Upper lobe of right lung (tissue), 1 donor: ENCODE measurements around the gene OLFM2. TPM values are rescaled to one million over a fixed set of nuclear protein-coding genes. Genes with fewer than 3 reads are reported as not detected.
A peak's percentile ranks its signal among the peaks of the same experiment; 100 is the strongest.

ENCODE experiments used
- ATAC-seq: fragments of 200-7000 bp; cut with Tn5 transposase; one replicate; pipeline ENCODE4 v1.9.1; 2020; ENCODE audit warnings: mild to moderate bottlenecking, moderate library complexity
- DNase-seq: peaks from one replicate; pipeline ENCODE4 v3.0.0-alpha.2; 2020
- H3K27ac ChIP-seq: fragments of 200-600 bp; one replicate; pipeline ENCODE4 v1.8.0; 2022
- H3K27me3 ChIP-seq: fragments of 200-600 bp; one replicate; pipeline ENCODE4 v1.8.0; 2022; ENCODE audit warnings: mild to moderate bottlenecking
- H3K36me3 ChIP-seq: fragments of 200-600 bp; one replicate; pipeline ENCODE4 v1.8.0; 2022
- H3K4me1 ChIP-seq: fragments of 200-600 bp; one replicate; pipeline ENCODE4 v1.8.0; 2022
- H3K4me3 ChIP-seq: fragments of 200-600 bp; one replicate; pipeline ENCODE4 v1.8.0; 2022; ENCODE audit warnings: mild to moderate bottlenecking
- H3K9me3 ChIP-seq: fragments of 200-600 bp; one replicate; pipeline ENCODE4 v1.8.0; 2022
- intact Hi-C: fragments of 100-400 bp; cut with DNase I; formaldehyde crosslinking; loops from one replicate; pipeline ENCODE4 v1.11.0; 2022
- total RNA-seq: library from RNA; stranded (reverse); fragmentation: NEBNext Ultra II Directional; extraction: Animal tissue kit (Norgen Biotek cat#: 25700); gene quantifications from one replicate; pipeline ENCODE4 v1.2.1, GENCODE V29; 2021
- TF ChIP-seq, protein P1 (sequence below): fragments of 200-600 bp; IDR thresholded peaks from one replicate; pipeline ENCODE4 v1.8.0; 2022; ENCODE audit warnings: antibody characterized with exemption
- donor health status: DM: no; HTN: yes; CAD: no; lungs with severe emphysema.

The OLFM2 gene
- total RNA-seq, 1 donor from 2014 or later = 14.6 TPM

DNA sequence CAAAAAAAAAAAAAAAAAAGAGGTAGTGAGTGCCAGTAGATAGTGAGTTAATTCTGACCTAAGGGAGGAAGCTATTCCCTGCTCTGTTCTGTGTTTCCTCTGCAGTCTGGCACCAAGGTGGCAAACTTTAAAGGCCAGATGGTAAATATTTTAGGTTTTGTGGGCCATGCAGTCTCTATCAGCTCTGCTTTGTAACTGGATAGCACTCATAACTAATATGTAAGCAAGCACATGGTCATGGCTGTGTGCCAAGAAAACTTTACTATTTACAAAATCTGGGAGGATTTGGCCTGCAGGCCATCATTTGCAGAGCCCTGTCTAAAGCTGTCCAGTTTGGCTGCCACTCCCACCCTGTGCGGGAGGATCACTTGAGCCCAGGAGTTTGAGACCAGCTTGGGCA lies 96.9 kb downstream of the OLFM2 start:
- ATAC-seq (no peak), DNase-seq (no peak)
- Histone ChIP-seq H3K9me3 (no peaks in the 10 kb centered on the region), H3K36me3 (peaks cover 55% of the 10 kb centered on the region), H3K27me3 (no peaks in the 10 kb centered on the region), H3K27ac (no peak overlapping the region), H3K4me1 (peaks cover 12% of the 10 kb centered on the region), H3K4me3 (no peak overlapping the region)
- intact Hi-C loops = no loop called here
- TF ChIP-seq, protein P1, sequence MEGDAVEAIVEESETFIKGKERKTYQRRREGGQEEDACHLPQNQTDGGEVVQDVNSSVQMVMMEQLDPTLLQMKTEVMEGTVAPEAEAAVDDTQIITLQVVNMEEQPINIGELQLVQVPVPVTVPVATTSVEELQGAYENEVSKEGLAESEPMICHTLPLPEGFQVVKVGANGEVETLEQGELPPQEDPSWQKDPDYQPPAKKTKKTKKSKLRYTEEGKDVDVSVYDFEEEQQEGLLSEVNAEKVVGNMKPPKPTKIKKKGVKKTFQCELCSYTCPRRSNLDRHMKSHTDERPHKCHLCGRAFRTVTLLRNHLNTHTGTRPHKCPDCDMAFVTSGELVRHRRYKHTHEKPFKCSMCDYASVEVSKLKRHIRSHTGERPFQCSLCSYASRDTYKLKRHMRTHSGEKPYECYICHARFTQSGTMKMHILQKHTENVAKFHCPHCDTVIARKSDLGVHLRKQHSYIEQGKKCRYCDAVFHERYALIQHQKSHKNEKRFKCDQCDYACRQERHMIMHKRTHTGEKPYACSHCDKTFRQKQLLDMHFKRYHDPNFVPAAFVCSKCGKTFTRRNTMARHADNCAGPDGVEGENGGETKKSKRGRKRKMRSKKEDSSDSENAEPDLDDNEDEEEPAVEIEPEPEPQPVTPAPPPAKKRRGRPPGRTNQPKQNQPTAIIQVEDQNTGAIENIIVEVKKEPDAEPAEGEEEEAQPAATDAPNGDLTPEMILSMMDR = no peak

DNA sequence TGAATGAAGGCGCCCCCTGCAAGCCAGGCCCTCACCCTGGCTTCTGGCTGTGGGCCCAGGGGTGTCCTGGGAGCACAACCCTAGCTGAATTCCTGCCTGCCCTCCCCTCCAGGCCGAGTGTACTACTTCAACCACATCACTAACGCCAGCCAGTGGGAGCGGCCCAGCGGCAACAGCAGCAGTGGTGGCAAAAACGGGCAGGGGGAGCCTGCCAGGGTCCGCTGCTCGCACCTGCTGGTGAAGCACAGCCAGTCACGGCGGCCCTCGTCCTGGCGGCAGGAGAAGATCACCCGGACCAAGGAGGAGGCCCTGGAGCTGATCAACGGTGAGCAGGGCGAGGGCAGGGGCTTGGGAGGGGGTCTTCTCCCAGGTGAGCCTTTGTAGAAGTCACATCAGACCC lies 98.0 kb downstream of the OLFM2 start:
- Histone ChIP-seq H3K27ac (no peak overlapping the region), H3K36me3 (peaks cover 46% of the 10 kb centered on the region), H3K4me3 (no peak overlapping the region), H3K4me1 (peaks cover 12% of the 10 kb centered on the region), H3K27me3 (no peaks in the 10 kb centered on the region), H3K9me3 (no peaks in the 10 kb centered on the region)
- DNase-seq (no peak), ATAC-seq (no peak)
- intact Hi-C loops = no loop called here
- TF ChIP-seq, protein P1 = no peak

DNA sequence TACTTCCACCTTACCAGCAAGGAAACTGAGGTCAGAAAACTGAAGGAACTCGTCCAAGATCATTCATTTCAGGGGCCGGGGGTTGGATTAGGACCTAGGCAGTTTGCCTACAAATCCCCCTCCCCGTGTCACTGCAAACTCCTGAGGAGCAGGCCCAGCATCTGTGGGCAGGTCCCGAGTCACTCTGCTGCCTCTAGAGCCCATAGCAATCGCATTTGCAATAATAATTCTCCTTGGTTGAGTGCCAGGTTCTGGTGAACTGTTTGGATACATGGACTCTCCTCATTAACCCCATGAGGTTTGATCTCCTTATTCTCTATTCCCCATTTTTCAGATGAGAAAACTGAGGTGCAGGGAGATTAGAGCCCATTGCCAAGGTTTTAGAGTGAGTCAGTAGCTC lies 100.3 kb downstream of the OLFM2 start:
- no peaks in the 10 kb centered on the region for H3K27me3 ChIP-seq
- intact Hi-C loops = no loop called here
- peaks cover 24% of the 10 kb centered on the region for H3K36me3 ChIP-seq
- no peak for ATAC-seq
- H3K27ac ChIP-seq = peak overlapping the region; percentile 67
- H3K4me3 ChIP-seq = peak overlapping the region; percentile 85
- TF ChIP-seq, protein P1 = no peak
- no peak for DNase-seq
- peaks cover 12% of the 10 kb centered on the region for H3K4me1 ChIP-seq
- no peaks in the 10 kb centered on the region for H3K9me3 ChIP-seq

DNA sequence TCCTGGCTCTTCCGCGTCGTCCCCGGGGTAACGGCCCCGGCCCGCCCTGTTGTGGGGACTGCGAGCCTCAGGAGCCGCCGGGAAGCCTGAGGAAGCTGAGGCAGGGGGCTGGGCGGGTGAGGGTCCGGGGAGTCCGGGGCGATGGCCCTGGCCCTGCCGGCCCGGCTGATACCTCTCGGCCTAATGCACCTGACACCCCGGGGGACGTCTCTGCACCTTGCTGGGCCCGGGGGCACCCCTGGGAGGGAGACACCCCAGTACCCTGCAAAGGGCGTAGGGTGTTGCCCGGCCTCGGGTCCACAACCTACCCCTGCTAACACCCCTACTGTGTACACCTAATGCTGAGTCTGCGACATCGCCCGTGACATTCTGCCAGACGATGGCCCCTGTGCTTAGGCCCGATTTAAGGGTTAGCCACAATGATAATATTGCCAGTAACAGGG lies 100.8 kb downstream of the OLFM2 start:
- H3K27ac ChIP-seq = peak overlapping the region; percentile 67
- no peaks in the 10 kb centered on the region for H3K27me3 ChIP-seq
- peaks cover 19% of the 10 kb centered on the region for H3K36me3 ChIP-seq
- ATAC-seq = peak; percentile 21
- TF ChIP-seq, protein P1 = no peak
- H3K4me3 ChIP-seq = peak overlapping the region; percentile 85
- DNase-seq = no peak
- H3K4me1 ChIP-seq = peaks cover 12% of the 10 kb centered on the region
- H3K9me3 ChIP-seq = no peaks in the 10 kb centered on the region
- intact Hi-C loops = no loop called here

DNA sequence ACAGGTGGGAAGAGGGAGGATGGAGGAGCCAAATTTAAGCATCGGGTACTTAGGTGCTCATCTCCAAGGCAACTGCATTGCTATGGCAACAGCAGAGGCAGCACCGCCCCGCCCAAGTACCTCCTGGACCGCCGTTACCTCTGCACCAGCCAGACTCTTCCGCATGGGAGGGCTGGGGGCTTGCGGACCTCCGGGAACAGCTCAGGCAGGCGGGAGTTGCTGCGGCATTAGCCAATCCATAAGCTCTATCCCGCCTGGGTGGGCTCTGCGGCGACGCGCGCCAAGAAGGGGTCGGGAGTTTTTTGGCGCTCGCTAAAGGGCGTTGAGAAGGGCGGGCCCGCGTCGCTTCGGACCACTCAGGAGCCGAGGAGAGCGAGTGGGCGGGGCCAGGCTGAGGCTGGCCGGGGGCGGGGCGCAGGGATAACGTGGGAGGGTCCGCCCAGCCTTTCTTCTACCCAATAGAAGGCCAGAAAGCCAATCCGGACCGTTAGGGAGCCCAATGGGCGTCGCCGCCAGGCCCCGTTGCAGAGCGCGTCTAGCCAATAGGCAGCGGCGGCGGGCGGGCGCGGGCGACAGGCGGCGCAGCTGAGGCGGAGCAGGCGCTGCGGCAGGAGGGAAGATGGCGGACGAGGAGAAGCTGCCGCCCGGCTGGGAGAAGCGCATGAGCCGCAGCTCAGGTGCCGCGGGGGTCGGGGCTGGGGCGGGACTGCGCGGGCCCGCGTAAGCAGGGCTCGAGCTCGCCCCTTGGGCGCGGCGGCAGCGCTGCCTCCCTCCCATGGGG lies 101.4 kb downstream of the OLFM2 start, which contains the start of gene PIN1:
Gene PIN1 (plus strand): TSS at position 593 of the 781 bp plus-strand sequence. CDS start 27 bp downstream, at position 620.
- intact Hi-C loops = no loop called here
- ATAC-seq (peak; percentile 99), DNase-seq (peak; percentile 99)
- H3K27ac ChIP-seq = peak within 1 kb of the TSS; percentile 73
- TF ChIP-seq, protein P1 = peak; percentile 73
- H3K9me3 ChIP-seq = no peaks in the 10 kb centered on the region
- peak within 1 kb of the TSS; percentile 85 for H3K4me3 ChIP-seq
- H3K36me3 ChIP-seq = peaks cover 16% of the 10 kb centered on the region
- H3K4me1 ChIP-seq = peaks cover 12% of the 10 kb centered on the region
- H3K27me3 ChIP-seq = no peaks in the 10 kb centered on the region
